Karpas-422 (cell line): ENCODE results near the gene CYP39A1. TPM values are rescaled to one million over a fixed set of nuclear protein-coding genes. Genes with fewer than 3 reads are reported as not detected.

Experiments used
- DNase-seq: peaks from one replicate; pipeline ENCODE4 v3.0.0-alpha.2; 2015
- H2AFZ ChIP-seq: fragments of 200-600 bp; sonication (generic); 2 replicates; pipeline ENCODE4 v1.6.1; 2014; ENCODE audit warnings: antibody characterized with exemption, low read length, mixed read lengths
- H3K27ac ChIP-seq: fragments of 200-600 bp; sonication (generic); 2 replicates; pipeline ENCODE4 v1.5.1; 2014; ENCODE audit warnings: mild to moderate bottlenecking, low read length, moderate library complexity
- H3K27me3 ChIP-seq: fragments of 200-600 bp; sonication (generic); 2 replicates; pipeline ENCODE4 v1.6.1; 2014; ENCODE audit warnings: low read length, mixed read lengths
- H3K36me3 ChIP-seq: fragments of 200-600 bp; sonication (generic); 2 replicates; pipeline ENCODE4 v1.6.1; 2014; ENCODE audit warnings: low read length, mixed read lengths; ENCODE audit not compliant: insufficient read depth
- H3K4me1 ChIP-seq: fragments of 200-600 bp; sonication (generic); 2 replicates; pipeline ENCODE4 v1.6.1; 2014; ENCODE audit warnings: mild to moderate bottlenecking, low read length, mixed read lengths
- H3K4me2 ChIP-seq: fragments of 200-600 bp; sonication (generic); 2 replicates; pipeline ENCODE4 v1.6.1; 2014; ENCODE audit warnings: low read length, low read depth, mild to moderate bottlenecking; ENCODE audit not compliant: poor library complexity, severe bottlenecking
- H3K4me3 ChIP-seq: fragments of 200-600 bp; sonication (generic); 2 replicates; pipeline ENCODE4 v1.5.1; 2014; ENCODE audit warnings: mild to moderate bottlenecking, antibody characterized with exemption, low read length, mixed read lengths
- H3K79me2 ChIP-seq: fragments of 200-600 bp; sonication (generic); 2 replicates; pipeline ENCODE4 v1.6.1; 2014; ENCODE audit warnings: mild to moderate bottlenecking, low read length, mixed read lengths
- H3K9ac ChIP-seq: fragments of 200-600 bp; sonication (generic); 2 replicates; pipeline ENCODE4 v1.6.0; 2014; ENCODE audit warnings: low read length
- H3K9me2 ChIP-seq: fragments of 200-600 bp; sonication (generic), shearing (Covaris generic); replicated peaks from 2 replicates; pipeline ENCODE4 v1.6.0; 2014; ENCODE audit warnings: mild to moderate bottlenecking, low read length, moderate library complexity; ENCODE audit not compliant: insufficient read depth
- H3K9me3 ChIP-seq: fragments of 300-700, 200-600 bp; sonication (generic); 2 replicates; pipeline ENCODE4 v1.6.1; 2014; ENCODE audit warnings: low read length, mixed read lengths
- H4K20me1 ChIP-seq: fragments of 200-600 bp; sonication (generic); 2 replicates; pipeline ENCODE4 v1.6.1; 2014; ENCODE audit warnings: mild to moderate bottlenecking, antibody characterized with exemption, low read length, low read depth; ENCODE audit not compliant: insufficient read depth
- total RNA-seq: library from RNA; depleted of rRNA; stranded (reverse); fragments of >200 nt; shearing (Covaris generic); gene quantifications from 2 replicates; pipeline ENCODE4 v1.2.3, GENCODE V29; 2014; ENCODE audit warnings: low replicate concordance

CYP39A1 gene
- total RNA-seq, 1 experiment from 2014 or later = 15.4 TPM

DNA sequence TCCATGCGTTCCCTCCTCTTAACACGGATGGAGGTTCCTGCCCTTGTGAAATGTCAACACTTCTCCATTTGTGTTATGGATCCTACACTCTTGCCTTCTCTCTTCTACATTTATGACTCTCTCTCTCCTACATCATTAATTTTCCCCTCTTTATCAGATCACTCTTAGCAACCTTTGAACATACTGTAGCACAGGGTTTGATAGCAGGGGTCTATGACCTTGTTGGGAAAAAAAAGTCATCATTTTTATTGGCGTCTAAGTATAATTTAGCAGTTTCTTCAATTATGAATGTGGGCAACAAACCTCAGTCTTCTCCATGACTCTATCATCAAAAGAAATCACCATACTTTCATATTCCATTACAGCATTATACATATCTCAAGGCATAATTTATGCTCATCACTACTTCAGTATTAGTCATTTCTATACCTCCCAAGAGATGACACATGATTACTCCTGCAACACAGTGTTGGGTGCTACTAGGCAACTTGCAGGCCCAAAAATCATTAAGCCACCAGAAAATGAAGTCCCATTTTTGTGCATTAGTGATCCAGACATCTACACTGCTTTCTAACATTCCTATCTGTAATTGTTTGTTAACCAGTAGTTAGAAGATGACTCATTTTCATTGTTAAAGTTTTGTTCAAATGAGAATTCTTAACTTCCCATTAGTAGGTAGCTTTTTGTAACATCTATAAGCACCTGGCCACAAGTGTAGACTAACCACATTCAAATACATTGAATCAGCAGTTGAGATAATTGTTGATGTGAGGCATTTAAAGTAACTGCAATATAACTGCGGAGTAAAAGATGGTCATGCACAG, 9.5 kb downstream of the CYP39A1 start:
- peaks cover 4% of the 10 kb centered on the region; the same call in 1 of the 2 replicates for H3K79me2 ChIP-seq
- DNase-seq = peak; percentile 67
- peak overlapping the region; percentile 38 for H3K9ac ChIP-seq
- H3K27me3 ChIP-seq = no peaks in the 10 kb centered on the region
- H2AFZ ChIP-seq = peak overlapping the region; percentile 25
- no peaks in the 10 kb centered on the region for H3K9me2 ChIP-seq
- H4K20me1 ChIP-seq = no peaks in the 10 kb centered on the region
- H3K27ac ChIP-seq = peak overlapping the region; percentile 98
- H3K36me3 ChIP-seq = 0 out of 2 replicates have a peak, but pooled peaks cover 3% of the 10 kb centered on the region
- H3K4me2 ChIP-seq = peak overlapping the region; percentile 58
- peak overlapping the region; percentile 18; the same call in 1 of the 2 replicates for H3K4me3 ChIP-seq
- peaks cover 66% of the 10 kb centered on the region for H3K4me1 ChIP-seq
- H3K9me3 ChIP-seq = no peaks in the 10 kb centered on the region

DNA sequence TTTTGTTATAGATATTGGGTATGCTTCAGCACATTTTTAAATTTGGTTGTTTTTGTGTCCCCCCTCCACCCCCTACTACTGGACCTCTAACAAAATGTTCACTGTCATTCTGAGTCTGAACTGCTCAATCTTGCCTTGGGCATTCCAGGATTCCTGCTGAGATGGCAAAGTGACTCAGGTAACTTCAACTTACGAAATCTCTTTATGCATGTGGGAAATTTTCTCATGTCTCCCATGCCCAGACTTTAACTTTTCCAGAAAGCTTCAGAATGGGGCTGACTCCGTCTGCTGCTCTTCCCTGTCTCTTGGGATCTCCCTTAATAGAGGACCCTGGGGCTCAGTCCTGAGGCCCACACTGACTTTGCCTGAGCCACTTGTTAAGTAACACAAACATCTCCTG, 14.0 kb downstream of the CYP39A1 start:
- Histone ChIP-seq H3K9ac (peak overlapping the region; percentile 51), H3K4me2 (peak overlapping the region; percentile 74), H2AFZ (peak overlapping the region; percentile 70; the same call in 1 of the 2 replicates), H3K27ac (peak overlapping the region; percentile 98), H3K4me3 (no peak overlapping the region; the same call in 1 of the 2 replicates), H4K20me1 (no peaks in the 10 kb centered on the region), H3K36me3 (no peaks in the 10 kb centered on the region; the same call in 1 of the 2 replicates), H3K4me1 (peaks cover 91% of the 10 kb centered on the region), H3K27me3 (no peaks in the 10 kb centered on the region), H3K79me2 (no peaks in the 10 kb centered on the region), H3K9me3 (no peaks in the 10 kb centered on the region), H3K9me2 (no peaks in the 10 kb centered on the region)
- DNase-seq = no peak

DNA sequence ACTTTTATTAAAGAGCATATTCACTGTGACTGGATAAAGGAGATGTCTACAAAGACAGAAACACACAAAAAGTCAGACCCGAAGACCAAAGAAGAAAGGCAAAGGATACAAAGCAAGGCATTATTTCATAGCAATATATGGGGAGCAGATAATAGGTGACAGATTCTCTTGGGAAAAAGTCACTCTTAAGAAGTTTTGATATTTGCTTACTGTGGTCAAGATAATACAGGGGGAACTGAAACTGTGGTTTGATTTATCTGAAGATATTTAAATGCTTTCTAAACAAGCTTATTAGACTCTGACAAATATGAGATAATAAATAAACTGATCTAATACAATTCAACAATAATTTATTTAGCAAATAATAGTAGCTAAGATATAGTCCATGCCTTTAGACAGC, 14.7 kb downstream of the CYP39A1 start:
- H3K27ac ChIP-seq = peak overlapping the region; percentile 98
- no peaks in the 10 kb centered on the region for H4K20me1 ChIP-seq
- H3K9me2 ChIP-seq = no peaks in the 10 kb centered on the region
- no peaks in the 10 kb centered on the region for H3K27me3 ChIP-seq
- H3K4me2 ChIP-seq = peak overlapping the region; percentile 74
- peak; percentile 84 for DNase-seq
- no peaks in the 10 kb centered on the region for H3K9me3 ChIP-seq
- no peaks in the 10 kb centered on the region for H3K79me2 ChIP-seq
- H3K36me3 ChIP-seq = no peaks in the 10 kb centered on the region; the same call in 1 of the 2 replicates
- peak overlapping the region; percentile 69 for H3K9ac ChIP-seq
- no peak overlapping the region for H2AFZ ChIP-seq
- peaks cover 85% of the 10 kb centered on the region for H3K4me1 ChIP-seq
- peak overlapping the region; percentile 52 for H3K4me3 ChIP-seq

DNA sequence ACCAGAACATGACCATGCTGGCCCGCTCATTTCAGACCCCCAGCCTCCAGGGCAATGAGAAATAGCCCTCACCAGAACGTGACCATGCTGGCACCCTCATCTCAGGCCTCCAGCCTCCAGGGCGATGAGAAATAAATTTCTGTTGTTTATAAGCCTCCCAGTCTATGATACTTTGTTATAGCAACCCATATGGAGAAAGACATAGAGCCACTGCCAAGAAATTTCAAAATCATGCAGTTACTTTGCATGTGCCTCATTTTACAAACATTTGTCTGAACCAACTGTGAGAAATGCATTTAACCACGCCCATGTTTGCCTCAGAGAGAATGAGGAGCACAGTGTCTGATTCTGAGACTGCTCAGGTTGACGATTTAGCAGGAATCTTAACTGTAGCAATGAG, 15.5 kb downstream of the CYP39A1 start:
- H3K4me2 ChIP-seq = peak overlapping the region; percentile 74
- H3K27me3 ChIP-seq = no peaks in the 10 kb centered on the region
- H3K36me3 ChIP-seq = no peaks in the 10 kb centered on the region; the same call in 1 of the 2 replicates
- H3K27ac ChIP-seq = peak overlapping the region; percentile 98
- H4K20me1 ChIP-seq = no peaks in the 10 kb centered on the region
- peak overlapping the region; percentile 52 for H3K4me3 ChIP-seq
- no peak overlapping the region for H2AFZ ChIP-seq
- peaks cover 87% of the 10 kb centered on the region for H3K4me1 ChIP-seq
- no peaks in the 10 kb centered on the region for H3K79me2 ChIP-seq
- H3K9ac ChIP-seq = peak overlapping the region; percentile 69
- no peaks in the 10 kb centered on the region for H3K9me3 ChIP-seq
- DNase-seq = peak; percentile 89
- H3K9me2 ChIP-seq = no peaks in the 10 kb centered on the region

DNA sequence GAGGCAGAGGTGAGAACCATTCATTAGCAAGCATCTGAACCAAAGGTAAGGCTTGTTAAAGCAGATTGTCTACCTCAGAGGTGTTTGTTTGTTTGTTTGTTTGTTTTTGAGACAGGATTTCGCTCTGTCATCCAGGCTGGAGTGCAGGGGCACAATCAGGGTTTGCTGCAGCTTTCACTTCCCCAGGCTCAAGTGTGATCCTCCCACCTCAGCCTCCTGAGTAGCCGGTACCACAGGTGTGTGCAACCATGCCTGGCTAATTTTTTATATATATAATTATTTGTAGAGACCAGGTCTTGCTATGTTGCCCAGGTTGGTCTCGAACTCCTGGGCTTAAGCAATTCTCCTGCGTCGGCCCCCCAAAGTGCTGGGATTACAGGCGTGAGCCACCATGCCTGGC, 17.2 kb downstream of the CYP39A1 start:
- Histone ChIP-seq H3K27me3 (no peaks in the 10 kb centered on the region), H3K4me1 (peaks cover 81% of the 10 kb centered on the region), H3K79me2 (no peaks in the 10 kb centered on the region), H3K9me3 (no peaks in the 10 kb centered on the region), H3K4me2 (peak overlapping the region; percentile 74), H3K9ac (peak overlapping the region; percentile 26), H4K20me1 (no peaks in the 10 kb centered on the region), H3K36me3 (no peaks in the 10 kb centered on the region; the same call in 1 of the 2 replicates), H2AFZ (no peak overlapping the region), H3K9me2 (no peaks in the 10 kb centered on the region), H3K27ac (peak overlapping the region; percentile 98), H3K4me3 (no peak overlapping the region)
- peak; percentile 81 for DNase-seq

DNA sequence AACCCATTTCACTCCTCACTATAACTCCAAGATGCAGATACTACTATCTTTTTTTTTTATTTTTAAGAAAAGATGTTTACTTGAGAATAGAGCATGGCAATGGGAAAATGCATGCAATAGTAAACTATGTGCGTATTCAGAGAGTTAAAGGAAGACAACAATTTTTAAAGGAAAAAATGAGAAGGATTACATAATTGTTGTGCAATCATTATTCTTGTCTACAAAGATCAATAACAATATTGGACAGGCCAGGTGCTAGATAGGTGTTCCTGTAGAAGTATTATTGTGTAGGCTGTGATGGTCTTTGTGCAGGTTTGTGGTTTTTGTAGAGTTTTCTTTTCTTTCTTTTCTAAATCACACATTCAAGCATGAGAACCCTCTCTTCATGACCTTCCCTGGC, 20.6 kb downstream of the CYP39A1 start:
- H3K27ac ChIP-seq = peak overlapping the region; percentile 68
- H3K27me3 ChIP-seq = no peaks in the 10 kb centered on the region
- H3K4me1 ChIP-seq = peaks cover 73% of the 10 kb centered on the region
- H3K9ac ChIP-seq = no peak overlapping the region
- H3K4me3 ChIP-seq = no peak overlapping the region
- H3K9me3 ChIP-seq = no peaks in the 10 kb centered on the region
- H2AFZ ChIP-seq = 0 out of 2 replicates have a peak overlapping the region, but pooled peaks have one; percentile 10
- no peak overlapping the region for H3K4me2 ChIP-seq
- no peaks in the 10 kb centered on the region for H3K79me2 ChIP-seq
- no peaks in the 10 kb centered on the region; the same call in 1 of the 2 replicates for H3K36me3 ChIP-seq
- H3K9me2 ChIP-seq = no peaks in the 10 kb centered on the region
- DNase-seq = no peak
- H4K20me1 ChIP-seq = no peaks in the 10 kb centered on the region

DNA sequence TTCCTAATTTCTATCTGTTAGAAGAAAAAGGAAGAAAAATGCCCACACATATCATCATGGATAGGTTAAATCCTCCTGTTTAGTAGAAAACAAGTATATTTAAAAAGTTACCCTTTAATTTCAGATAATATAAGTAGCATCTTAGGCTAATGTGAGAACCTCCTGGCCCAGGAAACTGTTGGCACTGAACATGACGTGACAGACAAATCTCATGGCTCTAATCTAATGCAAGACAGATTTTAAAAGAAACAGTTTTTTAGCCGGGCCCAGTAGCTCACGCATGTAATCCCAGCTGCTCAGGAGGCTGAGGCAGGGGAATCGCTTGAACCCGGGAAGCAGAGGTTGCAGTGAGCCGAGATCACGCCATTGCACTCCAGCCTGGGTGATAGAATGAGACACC, 22.9 kb downstream of the CYP39A1 start:
- H3K4me1 ChIP-seq = peaks cover 70% of the 10 kb centered on the region
- H3K27me3 ChIP-seq = no peaks in the 10 kb centered on the region
- H3K4me3 ChIP-seq = no peak overlapping the region
- H2AFZ ChIP-seq = no peak overlapping the region
- H3K4me2 ChIP-seq = no peak overlapping the region
- no peak overlapping the region for H3K9ac ChIP-seq
- H4K20me1 ChIP-seq = no peaks in the 10 kb centered on the region
- H3K9me3 ChIP-seq = no peaks in the 10 kb centered on the region
- peak overlapping the region; percentile 95 for H3K27ac ChIP-seq
- H3K36me3 ChIP-seq = no peaks in the 10 kb centered on the region
- DNase-seq = no peak
- no peaks in the 10 kb centered on the region for H3K9me2 ChIP-seq
- no peaks in the 10 kb centered on the region for H3K79me2 ChIP-seq

DNA sequence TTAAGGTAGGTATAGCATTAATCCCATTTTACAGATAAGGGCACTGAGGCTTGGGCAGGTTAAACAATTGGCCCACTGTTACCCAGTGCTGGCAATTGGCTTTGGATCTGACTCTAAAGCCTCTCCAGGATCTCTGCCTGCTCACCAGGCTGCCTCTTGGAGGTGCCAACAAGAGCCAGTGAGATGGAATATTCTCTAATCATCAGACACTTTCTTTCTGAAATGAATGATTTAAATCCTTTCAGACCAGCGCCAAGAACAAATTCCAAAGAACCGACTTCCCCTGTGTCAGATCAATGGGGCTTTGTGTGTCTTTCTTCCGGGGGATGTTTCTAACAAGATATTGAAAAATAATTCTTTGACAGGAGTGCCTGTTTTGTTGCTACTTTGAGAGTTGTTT, 23.6 kb downstream of the CYP39A1 start:
- H3K4me2 ChIP-seq = no peak overlapping the region
- no peaks in the 10 kb centered on the region; the same call in 1 of the 2 replicates for H3K36me3 ChIP-seq
- no peak for DNase-seq
- no peak overlapping the region for H3K9ac ChIP-seq
- H3K27ac ChIP-seq = peak overlapping the region; percentile 95
- H3K9me2 ChIP-seq = no peaks in the 10 kb centered on the region
- no peaks in the 10 kb centered on the region for H4K20me1 ChIP-seq
- no peak overlapping the region for H3K4me3 ChIP-seq
- H2AFZ ChIP-seq = no peak overlapping the region
- no peaks in the 10 kb centered on the region for H3K9me3 ChIP-seq
- no peaks in the 10 kb centered on the region for H3K79me2 ChIP-seq
- peaks cover 65% of the 10 kb centered on the region for H3K4me1 ChIP-seq
- H3K27me3 ChIP-seq = no peaks in the 10 kb centered on the region
